ENCODE data around the gene MAGI1. TPM values are rescaled to one million over a fixed set of nuclear protein-coding genes. Genes with fewer than 3 reads are reported as not detected.

MAGI1 gene
- total and polyA plus RNA-seq, 2 experiments from 2014 or later: 33.9 to 87.0 TPM

DNA sequence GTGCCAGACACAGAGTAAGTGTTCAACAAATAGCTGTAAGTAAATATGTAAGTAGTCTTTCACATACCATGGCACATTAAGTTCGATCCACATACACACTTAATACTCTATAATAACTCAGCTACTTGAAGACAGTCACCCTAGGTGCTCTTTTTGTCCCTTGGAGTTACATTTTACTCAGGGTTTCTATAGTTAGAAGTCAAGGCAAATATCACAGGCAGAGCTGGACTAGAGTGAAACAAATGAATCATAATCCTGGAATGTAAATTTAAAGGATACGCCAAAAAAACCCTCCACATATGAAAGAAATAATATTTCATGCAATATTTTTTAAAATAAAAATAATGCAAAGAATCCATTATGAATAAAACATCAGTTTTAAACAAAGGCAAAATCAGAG lies 461.8 kb downstream of the MAGI1 start:
- no peak for DNase-seq (ENCODE audit: low read depth in 1 of 2, low spot score in 1 of 2)
- H3K4me3 ChIP-seq: no peak overlapping the region
- TF ChIP-seq, protein P1, sequence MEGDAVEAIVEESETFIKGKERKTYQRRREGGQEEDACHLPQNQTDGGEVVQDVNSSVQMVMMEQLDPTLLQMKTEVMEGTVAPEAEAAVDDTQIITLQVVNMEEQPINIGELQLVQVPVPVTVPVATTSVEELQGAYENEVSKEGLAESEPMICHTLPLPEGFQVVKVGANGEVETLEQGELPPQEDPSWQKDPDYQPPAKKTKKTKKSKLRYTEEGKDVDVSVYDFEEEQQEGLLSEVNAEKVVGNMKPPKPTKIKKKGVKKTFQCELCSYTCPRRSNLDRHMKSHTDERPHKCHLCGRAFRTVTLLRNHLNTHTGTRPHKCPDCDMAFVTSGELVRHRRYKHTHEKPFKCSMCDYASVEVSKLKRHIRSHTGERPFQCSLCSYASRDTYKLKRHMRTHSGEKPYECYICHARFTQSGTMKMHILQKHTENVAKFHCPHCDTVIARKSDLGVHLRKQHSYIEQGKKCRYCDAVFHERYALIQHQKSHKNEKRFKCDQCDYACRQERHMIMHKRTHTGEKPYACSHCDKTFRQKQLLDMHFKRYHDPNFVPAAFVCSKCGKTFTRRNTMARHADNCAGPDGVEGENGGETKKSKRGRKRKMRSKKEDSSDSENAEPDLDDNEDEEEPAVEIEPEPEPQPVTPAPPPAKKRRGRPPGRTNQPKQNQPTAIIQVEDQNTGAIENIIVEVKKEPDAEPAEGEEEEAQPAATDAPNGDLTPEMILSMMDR (IDR thresholded peaks at IDR 0.05; ENCODE audit: low read depth, low read length): no peak
- no peak overlapping the region for H3K27ac ChIP-seq
- H3K4me1 ChIP-seq (ENCODE audit: low read depth): no peaks in the 10 kb centered on the region
- H3K27me3 ChIP-seq: no peaks in the 10 kb centered on the region
- no peaks in the 10 kb centered on the region for H3K36me3 ChIP-seq
- no peaks in the 10 kb centered on the region for H3K9me3 ChIP-seq (ENCODE audit: low read depth)

DNA sequence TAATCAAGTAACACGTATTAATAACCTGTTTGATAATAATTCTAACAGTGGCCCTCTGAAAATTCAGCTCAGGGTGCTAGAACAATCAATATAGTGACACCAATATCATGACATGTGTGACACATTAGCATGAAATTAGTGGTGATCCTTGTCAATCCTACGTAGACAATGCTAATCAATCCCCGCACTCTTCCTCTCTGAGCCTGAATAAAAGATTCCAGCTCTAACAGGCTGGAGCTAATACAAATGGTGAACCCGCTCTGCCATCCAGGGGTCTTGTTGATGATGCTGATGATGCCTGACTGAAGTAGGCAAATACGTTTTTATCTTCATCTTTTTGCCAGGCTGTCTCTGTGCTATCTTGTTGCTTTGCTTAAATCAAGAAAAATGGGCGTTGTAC lies 462.5 kb downstream of the MAGI1 start:
- Histone ChIP-seq H3K36me3 (no peaks in the 10 kb centered on the region), H3K4me1 (ENCODE audit: low read depth) (no peaks in the 10 kb centered on the region), H3K9me3 (ENCODE audit: low read depth) (no peaks in the 10 kb centered on the region), H3K27me3 (no peaks in the 10 kb centered on the region), H3K27ac (no peak overlapping the region), H3K4me3 (no peak overlapping the region)
- TF ChIP-seq, protein P1 (IDR thresholded peaks at IDR 0.05; ENCODE audit: low read depth, low read length): no peak
- DNase-seq (ENCODE audit: low read depth in 1 of 2, low spot score in 1 of 2): no peak

DNA sequence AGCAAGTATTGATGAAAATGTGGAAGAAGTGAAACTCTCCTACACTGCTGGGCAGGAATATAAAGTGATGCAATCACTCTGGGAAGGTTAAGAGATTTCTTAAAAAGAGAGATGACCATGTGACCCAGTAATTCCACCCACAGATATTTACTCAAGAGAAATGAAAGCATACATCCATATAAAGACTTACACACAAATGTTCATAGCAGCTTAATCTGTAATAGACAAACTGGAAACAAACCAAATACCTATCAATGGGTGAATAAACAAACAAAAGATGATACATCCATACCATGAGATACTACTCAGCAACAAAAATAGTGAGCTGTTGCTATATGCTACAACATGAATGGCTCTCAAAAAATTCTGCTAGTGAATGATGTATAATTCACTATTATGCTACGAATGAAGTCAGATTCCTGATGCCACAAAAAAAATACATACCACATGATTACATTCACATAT lies 463.3 kb downstream of the MAGI1 start:
- Histone ChIP-seq H3K4me1 (ENCODE audit: low read depth) (no peaks in the 10 kb centered on the region), H3K27ac (no peak overlapping the region), H3K36me3 (no peaks in the 10 kb centered on the region)

DNA sequence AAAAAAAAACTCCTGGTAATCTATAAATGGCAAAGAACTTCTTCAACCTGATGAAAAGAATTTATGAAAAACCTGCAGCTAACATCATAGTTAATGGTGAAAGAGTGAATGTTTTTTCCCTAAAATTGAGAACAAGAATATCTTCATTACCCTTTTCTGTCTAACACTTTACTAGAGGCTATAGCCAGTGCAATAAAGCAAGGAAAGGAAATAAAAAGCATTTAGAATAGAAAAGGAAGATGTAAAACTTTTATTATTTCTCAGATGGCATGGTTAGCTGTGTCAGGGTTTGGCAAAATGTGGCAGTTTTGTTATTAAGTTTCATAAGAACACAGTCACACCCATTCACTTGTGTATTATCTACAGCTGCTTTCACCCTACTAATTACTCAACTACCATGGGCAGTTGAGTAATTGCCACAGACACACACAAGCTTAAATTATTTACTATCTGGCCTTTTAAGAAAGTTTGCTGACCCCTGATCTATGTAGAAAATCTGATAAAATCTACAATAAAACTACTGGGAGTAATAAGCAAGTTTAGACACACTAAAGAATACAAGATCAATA lies 465.1 kb downstream of the MAGI1 start:
- no peak for DNase-seq (ENCODE audit: low read depth in 1 of 2, low spot score in 1 of 2)
- Histone ChIP-seq H3K4me3 (no peak overlapping the region), H3K9me3 (ENCODE audit: low read depth) (no peaks in the 10 kb centered on the region), H3K27me3 (no peaks in the 10 kb centered on the region), H3K4me1 (ENCODE audit: low read depth) (no peaks in the 10 kb centered on the region), H3K27ac (no peak overlapping the region), H3K36me3 (no peaks in the 10 kb centered on the region)
- TF ChIP-seq, protein P1 (IDR thresholded peaks at IDR 0.05; ENCODE audit: low read depth, low read length): no peak

More for the DNA sequence above, 463.3 kb downstream of the MAGI1 start:
- peak in 1 of 2 donors; percentile 64 for DNase-seq (ENCODE audit: low read depth in 1 of 2, low spot score in 1 of 2)
- H3K27me3 ChIP-seq: no peaks in the 10 kb centered on the region
- no peak overlapping the region for H3K4me3 ChIP-seq
- TF ChIP-seq, protein P1 (IDR thresholded peaks at IDR 0.05; ENCODE audit: low read depth, low read length): no peak
- H3K9me3 ChIP-seq (ENCODE audit: low read depth): no peaks in the 10 kb centered on the region

DNA sequence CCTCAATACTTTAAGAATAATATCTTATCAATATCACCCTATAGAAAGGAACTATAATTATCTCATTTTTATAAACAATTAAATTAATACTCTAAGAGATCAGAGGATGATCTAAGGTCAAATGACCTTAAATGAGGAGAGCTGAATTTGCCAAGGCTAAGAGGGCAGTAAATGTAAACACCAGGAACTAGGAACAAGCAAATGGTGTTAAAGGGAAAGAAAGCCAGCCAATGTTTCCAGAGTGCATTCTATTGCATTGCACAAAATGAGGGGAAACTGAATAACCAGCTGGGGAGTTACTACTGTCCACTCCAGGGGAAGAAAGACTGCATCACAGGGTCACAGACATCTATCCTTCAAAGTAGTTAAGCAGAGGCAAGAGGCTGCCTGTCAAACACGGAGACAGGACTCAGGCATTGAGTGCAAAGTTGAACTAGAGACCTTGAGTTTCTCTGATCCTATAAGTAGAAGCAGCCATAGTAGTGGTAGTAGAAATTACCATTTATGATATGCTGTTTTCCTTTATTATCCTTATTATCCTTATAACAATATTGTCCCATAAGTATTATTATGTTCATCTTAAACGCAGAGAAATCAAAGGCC lies 466.4 kb downstream of the MAGI1 start:
- H3K27me3 ChIP-seq: no peaks in the 10 kb centered on the region
- DNase-seq (ENCODE audit: low read depth in 1 of 2, low spot score in 1 of 2): no peak
- H3K4me3 ChIP-seq: no peak overlapping the region
- H3K9me3 ChIP-seq (ENCODE audit: low read depth): no peaks in the 10 kb centered on the region
- TF ChIP-seq, protein P1 (IDR thresholded peaks at IDR 0.05; ENCODE audit: low read depth, low read length): no peak
- peaks cover under 1% of the 10 kb centered on the region for H3K4me1 ChIP-seq (ENCODE audit: low read depth)
- H3K27ac ChIP-seq: no peak overlapping the region
- no peaks in the 10 kb centered on the region for H3K36me3 ChIP-seq
